ENCODE results near the gene ST7.

DNA sequence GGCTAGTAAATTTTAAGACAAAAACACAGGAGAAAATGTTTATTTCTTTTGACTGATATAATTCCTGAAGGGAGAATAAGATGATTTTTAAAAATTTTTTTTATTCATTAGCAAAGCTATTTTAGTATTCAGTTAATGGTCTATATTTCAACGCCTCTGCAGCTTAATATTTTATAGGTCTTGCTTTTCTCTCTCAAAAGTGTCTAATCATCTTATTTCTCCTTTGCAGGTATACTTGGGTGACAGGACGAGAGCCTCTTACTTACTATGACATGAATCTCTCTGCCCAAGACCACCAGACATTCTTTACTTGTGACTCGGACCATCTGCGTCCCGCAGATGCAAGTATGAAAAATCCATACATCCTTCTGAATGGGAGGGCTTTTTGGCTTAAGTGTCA, 177.0 kb downstream of the ST7 start:
- TF ChIP-seq, protein P1, sequence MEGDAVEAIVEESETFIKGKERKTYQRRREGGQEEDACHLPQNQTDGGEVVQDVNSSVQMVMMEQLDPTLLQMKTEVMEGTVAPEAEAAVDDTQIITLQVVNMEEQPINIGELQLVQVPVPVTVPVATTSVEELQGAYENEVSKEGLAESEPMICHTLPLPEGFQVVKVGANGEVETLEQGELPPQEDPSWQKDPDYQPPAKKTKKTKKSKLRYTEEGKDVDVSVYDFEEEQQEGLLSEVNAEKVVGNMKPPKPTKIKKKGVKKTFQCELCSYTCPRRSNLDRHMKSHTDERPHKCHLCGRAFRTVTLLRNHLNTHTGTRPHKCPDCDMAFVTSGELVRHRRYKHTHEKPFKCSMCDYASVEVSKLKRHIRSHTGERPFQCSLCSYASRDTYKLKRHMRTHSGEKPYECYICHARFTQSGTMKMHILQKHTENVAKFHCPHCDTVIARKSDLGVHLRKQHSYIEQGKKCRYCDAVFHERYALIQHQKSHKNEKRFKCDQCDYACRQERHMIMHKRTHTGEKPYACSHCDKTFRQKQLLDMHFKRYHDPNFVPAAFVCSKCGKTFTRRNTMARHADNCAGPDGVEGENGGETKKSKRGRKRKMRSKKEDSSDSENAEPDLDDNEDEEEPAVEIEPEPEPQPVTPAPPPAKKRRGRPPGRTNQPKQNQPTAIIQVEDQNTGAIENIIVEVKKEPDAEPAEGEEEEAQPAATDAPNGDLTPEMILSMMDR (CRISPR knock-in tag; IDR thresholded peaks at IDR 0.05): no peak
- TF ChIP-seq, protein P2, sequence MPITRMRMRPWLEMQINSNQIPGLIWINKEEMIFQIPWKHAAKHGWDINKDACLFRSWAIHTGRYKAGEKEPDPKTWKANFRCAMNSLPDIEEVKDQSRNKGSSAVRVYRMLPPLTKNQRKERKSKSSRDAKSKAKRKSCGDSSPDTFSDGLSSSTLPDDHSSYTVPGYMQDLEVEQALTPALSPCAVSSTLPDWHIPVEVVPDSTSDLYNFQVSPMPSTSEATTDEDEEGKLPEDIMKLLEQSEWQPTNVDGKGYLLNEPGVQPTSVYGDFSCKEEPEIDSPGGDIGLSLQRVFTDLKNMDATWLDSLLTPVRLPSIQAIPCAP (CRISPR knock-in tag; IDR thresholded peaks at IDR 0.05; ENCODE audit: low read depth): no peak
- TF ChIP-seq RFX5 (IDR thresholded peaks at IDR 0.05; ENCODE audit: low read depth, low read length) (no peak), ZNF570 (CRISPR knock-in tag; IDR thresholded peaks at IDR 0.05; ENCODE audit: borderline replicate concordance) (no peak), GPBP1L1 (CRISPR knock-in tag; IDR thresholded peaks at IDR 0.05) (no peak), ZNF770 (CRISPR knock-in tag; IDR thresholded peaks at IDR 0.05) (no peak), ZNF350 (CRISPR knock-in tag; IDR thresholded peaks at IDR 0.05; ENCODE audit: borderline replicate concordance, low read depth) (no peak)
